ENCODE results near the gene ANKRD66.
"Not testable (repeated sequence)": the region's sequence is repeated elsewhere in the genome, so short reads cannot be mapped to it uniquely, and the experiment has no call there.

ANKRD66 gene

GRCh38 chr6:46756469-46757213 is 9.9 kb downstream of the ANKRD66 start:
- DNase-seq: no peak

- no peak for DNase-seq
Measured at GRCh38 chr6:46757214-46757596, 10.5 kb downstream of the ANKRD66 start.

GRCh38 chr6:46758960-46759753 is 12.4 kb downstream of the ANKRD66 start:
- no peak for DNase-seq

GRCh38 chr6:46760925-46761324 is 14.2 kb downstream of the ANKRD66 start:
- no peak for DNase-seq

GRCh38 chr6:46763466-46763865 is 16.7 kb downstream of the ANKRD66 start:
- DNase-seq: no peak

- DNase-seq: not testable (repeated sequence)
Measured at GRCh38 chr6:46764280-46764679, 17.5 kb downstream of the ANKRD66 start.

GRCh38 chr6:46764961-46765360 is 18.2 kb downstream of the ANKRD66 start:
- DNase-seq: no peak

GRCh38 chr6:46772016-46772415 is 25.3 kb downstream of the ANKRD66 start:
- DNase-seq: no peak

GRCh38 chr6:46772762-46773161 is 26.0 kb downstream of the ANKRD66 start:
- no peak for DNase-seq

- DNase-seq: no peak
Measured at GRCh38 chr6:46773201-46773855, 26.6 kb downstream of the ANKRD66 start.

GRCh38 chr6:46774736-46775135 is 28.0 kb downstream of the ANKRD66 start:
- not testable (repeated sequence) for DNase-seq

GRCh38 chr6:46776070-46776712 is 29.5 kb downstream of the ANKRD66 start:
- no peak for DNase-seq

GRCh38 chr6:46777476-46778346 is 31.0 kb downstream of the ANKRD66 start:
- no peak for DNase-seq

- DNase-seq: no peak
Measured at GRCh38 chr6:46781478-46782378, 35.0 kb downstream of the ANKRD66 start.

- DNase-seq: no peak
Measured at GRCh38 chr6:46784535-46784934, 37.8 kb downstream of the ANKRD66 start.

- no peak for DNase-seq
Measured at GRCh38 chr6:46787871-46788540, 41.3 kb downstream of the ANKRD66 start.

- DNase-seq: no peak
Measured at GRCh38 chr6:46788791-46789190, 42.1 kb downstream of the ANKRD66 start.

GRCh38 chr6:46789434-46790354 is 43.0 kb downstream of the ANKRD66 start:
- DNase-seq: no peak

GRCh38 chr6:46790355-46790874 is 43.7 kb downstream of the ANKRD66 start:
- DNase-seq: no peak
